Measurements from ENCODE around the gene ATP6V1G1. TPM values are rescaled to one million over a fixed set of nuclear protein-coding genes. Genes with fewer than 3 reads are reported as not detected.

The ATP6V1G1 gene
- total RNA-seq, 1 experiment from 2014 or later = 119 TPM

DNA sequence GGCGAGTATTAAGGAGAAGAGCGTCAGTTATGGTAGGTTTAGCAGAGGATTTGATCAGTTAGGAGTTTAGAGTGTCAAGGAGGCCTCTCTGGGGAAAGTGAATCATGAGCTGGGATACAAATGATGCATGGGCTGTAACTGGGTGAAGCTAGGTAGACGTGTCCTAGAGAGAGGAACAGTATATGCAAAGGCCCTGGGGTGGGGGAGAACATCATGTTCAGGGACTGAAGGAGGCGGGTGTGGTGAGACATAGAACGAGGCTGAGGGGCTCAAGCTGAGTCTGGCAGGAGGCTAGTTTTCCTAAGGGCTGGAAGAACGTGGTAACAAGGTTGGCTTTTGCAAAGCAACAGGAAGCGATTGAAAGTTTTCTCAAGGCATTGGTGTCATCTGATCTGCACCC is 34.0 kb downstream of the ATP6V1G1 start:
- H3K23ac ChIP-seq (ENCODE audit: insufficient read length, low read depth, low read length) = no peak overlapping the region
- no CpG with 5 or more reads among the region's 7 CpGs for WGBS (ENCODE audit: extremely low coverage, insufficient read length, low lambda C conversion rate)
- no peak overlapping the region for H2BK20ac ChIP-seq (ENCODE audit: low read depth, low read length, poor library complexity, severe bottlenecking)
- no peak overlapping the region for H3K18ac ChIP-seq (ENCODE audit: insufficient read length, low read depth, low read length)
- H3K9ac ChIP-seq (ENCODE audit: extremely low read depth, insufficient read length, low read length) = no peak overlapping the region
- no peak overlapping the region for H4K5ac ChIP-seq (ENCODE audit: insufficient read length, low read depth, low read length)
- no peak overlapping the region for H2BK12ac ChIP-seq (ENCODE audit: insufficient read length, low read depth, low read length)
- no peaks in the 10 kb centered on the region for H3K9me3 ChIP-seq (ENCODE audit: control insufficient read depth, low read depth, low read length)
- no peak overlapping the region for H2BK15ac ChIP-seq (ENCODE audit: low read depth, low read length)
- H3K4me2 ChIP-seq (ENCODE audit: insufficient read depth, insufficient read length, low read length) = no peak overlapping the region
- H3K27me3 Mint-ChIP-seq (ENCODE audit: low read depth) = no peaks in the 10 kb centered on the region
- no peak overlapping the region for H3K56ac ChIP-seq (ENCODE audit: insufficient read length, low read depth, low read length)
- H3K27ac ChIP-seq (ENCODE audit: insufficient read length, low read depth, low read length) = no peak overlapping the region
- H4K8ac ChIP-seq (replicated peaks; ENCODE audit: insufficient read length, low read depth, low read length) = no peak overlapping the region
- H2BK120ac ChIP-seq (ENCODE audit: low read depth, low read length, poor library complexity, severe bottlenecking) = no peak overlapping the region
- no peak overlapping the region for H3K14ac ChIP-seq (ENCODE audit: insufficient read depth, low read length)
- no peaks in the 10 kb centered on the region for H3K23me2 ChIP-seq (ENCODE audit: insufficient read length, low read depth, low read length, poor library complexity, severe bottlenecking)
- H3K79me2 ChIP-seq (ENCODE audit: insufficient read depth, low read length) = no peaks in the 10 kb centered on the region
- H3K4me1 ChIP-seq (ENCODE audit: insufficient read depth, low read length) = no peaks in the 10 kb centered on the region
- no peaks in the 10 kb centered on the region for H3K27me3 ChIP-seq (ENCODE audit: insufficient read depth, low read length)
- DNase-seq = no peak
- H2AK5ac ChIP-seq (ENCODE audit: insufficient read length, low read length) = no peak overlapping the region
- H4K91ac ChIP-seq (ENCODE audit: insufficient read length, low read depth, low read length) = no peak overlapping the region
- no peak overlapping the region for H3K4ac ChIP-seq (ENCODE audit: low read depth, low read length)
- no peak overlapping the region; a peak in 1 of 7 replicates for H3K27ac Mint-ChIP-seq
- H3K4me3 Mint-ChIP-seq = no peak overlapping the region
- H3K9me3 Mint-ChIP-seq = no peaks in the 10 kb centered on the region
- no peaks in the 10 kb centered on the region for H3K79me1 ChIP-seq (ENCODE audit: insufficient read depth, low read depth, low read length, poor library complexity, severe bottlenecking)
- H4K20me1 ChIP-seq (ENCODE audit: control insufficient read depth, insufficient read depth, insufficient read length) = no peaks in the 10 kb centered on the region
- peaks cover 4 to 21% (median 13%) of the 10 kb centered on the region in 3 experiments; a peak in 6 of 7 replicates for H3K36me3 Mint-ChIP-seq (ENCODE audit: insufficient read depth in 1 of 3, low read depth in 3 of 3)
- H2BK5ac ChIP-seq (ENCODE audit: insufficient read length, low read length) = no peak overlapping the region
- TF ChIP-seq, protein P1, sequence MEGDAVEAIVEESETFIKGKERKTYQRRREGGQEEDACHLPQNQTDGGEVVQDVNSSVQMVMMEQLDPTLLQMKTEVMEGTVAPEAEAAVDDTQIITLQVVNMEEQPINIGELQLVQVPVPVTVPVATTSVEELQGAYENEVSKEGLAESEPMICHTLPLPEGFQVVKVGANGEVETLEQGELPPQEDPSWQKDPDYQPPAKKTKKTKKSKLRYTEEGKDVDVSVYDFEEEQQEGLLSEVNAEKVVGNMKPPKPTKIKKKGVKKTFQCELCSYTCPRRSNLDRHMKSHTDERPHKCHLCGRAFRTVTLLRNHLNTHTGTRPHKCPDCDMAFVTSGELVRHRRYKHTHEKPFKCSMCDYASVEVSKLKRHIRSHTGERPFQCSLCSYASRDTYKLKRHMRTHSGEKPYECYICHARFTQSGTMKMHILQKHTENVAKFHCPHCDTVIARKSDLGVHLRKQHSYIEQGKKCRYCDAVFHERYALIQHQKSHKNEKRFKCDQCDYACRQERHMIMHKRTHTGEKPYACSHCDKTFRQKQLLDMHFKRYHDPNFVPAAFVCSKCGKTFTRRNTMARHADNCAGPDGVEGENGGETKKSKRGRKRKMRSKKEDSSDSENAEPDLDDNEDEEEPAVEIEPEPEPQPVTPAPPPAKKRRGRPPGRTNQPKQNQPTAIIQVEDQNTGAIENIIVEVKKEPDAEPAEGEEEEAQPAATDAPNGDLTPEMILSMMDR (conservative IDR thresholded peaks at IDR 0.05) = no peak
- H2AFZ ChIP-seq (ENCODE audit: low read length) = no peak overlapping the region
- H3K4me1 Mint-ChIP-seq = no peaks in the 10 kb centered on the region
- H3T11ph ChIP-seq (ENCODE audit: low read length) = no peak overlapping the region
